COLO668 (cell line): ENCODE results near the gene CIRBP.

ENCODE experiments used
- DNase-seq: peaks from one replicate; lab custom pipeline; 2025; ENCODE audit not compliant: unreplicated experiment; lab: John Stamatoyannopoulos, UW

CIRBP gene

GRCh38 chr19:1243768-1244692, 25.1 kb upstream of the CIRBP start:
- DNase-seq, result peak; percentile 78

DNA sequence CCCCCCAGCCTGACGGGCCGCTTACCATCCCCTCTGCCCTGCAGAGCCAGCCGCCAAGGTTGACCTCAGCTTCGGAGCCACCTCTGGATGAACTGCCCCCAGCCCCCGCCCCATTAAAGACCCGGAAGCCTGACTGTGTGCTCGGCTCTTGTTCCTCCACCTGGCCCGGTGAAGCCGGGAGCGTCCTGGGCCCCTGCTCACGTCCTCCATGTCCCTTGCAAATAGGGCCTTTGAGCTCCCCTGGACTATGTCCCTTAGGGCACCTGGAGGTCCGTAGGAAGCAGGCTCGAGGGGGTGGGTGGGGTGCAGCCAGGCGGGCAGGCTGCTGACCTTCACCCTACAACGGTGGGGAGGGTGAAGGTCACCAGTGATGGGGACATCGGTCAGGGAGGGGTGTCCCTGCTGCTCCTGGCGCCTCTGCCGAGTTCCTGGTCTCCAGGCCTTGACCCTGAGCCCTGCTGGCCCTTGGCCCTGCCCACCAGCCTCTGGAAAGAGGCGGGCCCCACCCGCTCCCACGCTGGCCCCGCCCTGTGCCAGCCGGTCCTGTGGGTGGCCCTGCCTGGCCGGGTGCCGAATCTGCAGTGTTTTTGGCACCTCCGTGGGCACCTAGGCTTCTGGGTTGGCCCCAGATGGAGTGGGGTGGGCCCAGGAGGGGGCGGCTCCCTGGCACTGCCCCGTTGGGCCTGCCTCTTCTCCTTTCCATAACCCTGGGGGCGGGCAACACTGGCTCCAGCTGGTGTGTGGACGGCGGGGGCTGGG, 24.3 kb upstream of the CIRBP start:
- peak; percentile 20 for DNase-seq

GRCh38 chr19:1245494-1246264, 23.5 kb upstream of the CIRBP start:
- DNase-seq, result peak; percentile 57

DNA sequence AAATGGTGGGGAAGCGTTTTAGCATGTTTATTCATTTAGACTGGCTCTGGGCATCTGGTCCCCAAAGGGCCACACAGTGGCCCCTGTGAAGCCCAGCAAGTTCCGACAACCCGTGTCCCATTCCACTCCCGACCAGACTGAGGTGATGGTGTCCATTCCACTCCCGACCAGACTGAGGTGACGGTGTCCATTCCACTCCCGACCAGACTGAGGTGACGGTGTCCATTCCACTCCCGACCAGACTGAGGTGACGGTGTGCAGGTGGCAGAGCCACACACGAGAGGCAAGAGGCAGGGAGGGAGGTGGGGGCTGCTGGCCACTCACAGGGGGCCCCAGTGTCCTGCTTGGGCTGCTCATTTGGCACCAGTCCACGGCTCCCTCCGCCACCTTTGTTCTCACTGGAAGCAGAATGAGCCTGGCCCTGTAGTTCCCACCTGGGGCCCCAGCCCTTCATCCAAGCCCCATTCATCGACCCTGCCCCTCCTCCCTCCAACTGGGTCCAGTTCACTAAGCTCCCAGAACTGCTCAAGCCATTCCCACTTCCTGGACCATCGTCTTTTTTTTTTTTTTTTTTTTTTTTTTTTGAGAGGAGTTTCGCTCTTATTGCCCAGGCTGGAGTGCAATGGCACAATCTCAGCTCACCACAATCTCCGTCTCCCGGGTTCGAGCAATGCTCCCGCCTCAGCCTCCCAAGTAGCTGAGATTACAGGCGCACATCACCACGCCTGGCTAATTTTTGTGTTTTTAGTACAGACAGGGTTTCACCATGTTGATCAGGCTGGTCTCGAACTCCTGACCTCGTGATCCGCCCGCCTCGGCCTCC, 22.7 kb upstream of the CIRBP start:
- DNase-seq, result peak; percentile 70

- DNase-seq, result no peak
Observed at GRCh38 chr19:1247748-1248138, 21.4 kb upstream of the CIRBP start.

DNA sequence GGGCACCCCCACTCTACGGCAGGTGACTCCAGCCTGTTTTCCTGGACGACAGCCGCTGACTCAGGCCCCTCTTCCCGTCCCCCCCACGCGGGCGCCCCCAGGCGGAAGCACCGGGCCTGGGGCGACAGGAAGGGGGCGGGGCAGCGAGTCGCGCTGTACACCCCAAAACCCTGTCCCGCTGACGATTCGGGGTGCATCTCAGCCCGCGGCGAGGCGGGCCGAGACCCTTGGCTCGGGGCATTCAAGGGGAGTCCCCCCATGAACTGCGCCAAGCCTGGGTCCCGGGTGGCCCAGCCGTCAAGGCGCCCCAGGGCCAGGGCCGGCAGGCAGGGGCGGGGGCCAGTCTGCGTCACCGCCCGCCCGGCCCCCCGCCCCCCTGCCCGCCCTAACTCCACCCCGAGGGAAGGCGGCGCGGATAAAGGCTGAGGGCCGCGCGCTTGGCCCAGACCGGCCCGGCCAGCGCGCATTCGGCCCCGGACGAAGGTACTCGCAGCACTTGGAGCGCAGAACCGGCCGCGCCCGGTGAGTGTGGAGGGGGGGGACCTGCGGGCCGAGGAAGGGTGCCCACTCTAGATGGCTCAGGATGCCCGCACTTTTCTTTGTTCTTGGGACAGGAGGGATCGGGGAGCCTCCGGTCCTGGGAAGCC, 20.9 kb upstream of the CIRBP start, which contains the start of gene MIDN:
Gene MIDN, plus strand, starts transcription at position 445 of the 647 bp plus-strand sequence. CDS start 1,714 bp downstream, outside the sequence.
- DNase-seq, result peak; percentile 86

GRCh38 chr19:1248786-1249297, 20.3 kb upstream of the CIRBP start:
- peak; percentile 88 for DNase-seq

DNA sequence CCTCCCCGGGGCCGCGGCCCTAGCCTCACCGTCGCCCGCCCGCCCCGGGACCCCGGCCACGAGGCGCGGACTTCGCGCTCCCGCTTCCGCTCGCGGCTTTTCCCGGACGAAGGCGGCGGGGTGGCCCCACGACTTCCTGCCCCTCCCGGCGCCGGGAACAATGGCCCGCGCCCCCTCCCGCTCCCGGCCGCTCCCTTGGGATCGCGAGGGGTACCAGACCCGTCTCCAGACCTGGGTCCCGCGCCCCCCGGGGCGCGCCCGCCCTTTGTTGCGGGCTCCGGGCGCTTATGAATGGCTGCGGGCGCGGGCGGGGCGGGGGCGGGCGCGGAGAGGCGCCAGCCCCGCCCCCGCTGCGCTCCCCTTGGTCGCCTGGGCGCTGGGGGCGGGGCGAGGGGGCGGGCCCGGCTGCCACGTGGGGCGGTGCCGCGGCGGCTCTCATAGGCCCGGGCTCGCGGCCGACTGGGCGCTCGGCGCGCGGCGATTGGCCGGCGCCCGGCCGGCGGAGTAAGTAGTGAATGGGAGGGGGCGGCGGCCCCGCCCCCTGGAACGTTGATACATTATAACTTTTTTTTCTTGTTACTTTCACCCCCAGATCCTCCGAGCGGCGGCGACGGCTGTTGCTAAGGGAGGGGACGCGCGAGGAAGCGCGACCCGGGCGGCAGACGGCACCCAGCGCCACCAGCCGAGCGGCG, 19.7 kb upstream of the CIRBP start:
- peak; percentile 98 for DNase-seq

DNA sequence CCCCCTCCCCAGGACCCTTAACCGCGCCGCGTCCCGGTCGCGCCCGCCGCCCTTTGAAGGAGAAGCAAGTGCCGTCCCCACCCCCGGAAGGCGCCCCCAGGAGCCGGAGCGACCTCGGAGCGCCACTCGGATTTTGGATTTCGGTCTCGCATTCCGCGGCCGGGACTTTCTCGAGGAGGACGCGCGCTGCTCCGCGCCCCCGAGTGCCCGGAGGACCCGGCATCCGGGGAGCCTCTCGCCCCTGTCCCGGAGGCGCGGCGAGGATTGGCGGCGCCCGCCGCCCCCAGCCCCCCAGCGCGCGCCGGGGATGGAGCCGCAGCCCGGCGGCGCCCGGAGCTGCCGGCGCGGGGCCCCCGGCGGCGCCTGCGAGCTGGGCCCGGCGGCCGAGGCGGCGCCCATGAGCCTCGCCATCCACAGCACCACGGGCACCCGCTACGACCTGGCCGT, 19.1 kb upstream of the CIRBP start:
- DNase-seq, result peak; percentile 60

DNA sequence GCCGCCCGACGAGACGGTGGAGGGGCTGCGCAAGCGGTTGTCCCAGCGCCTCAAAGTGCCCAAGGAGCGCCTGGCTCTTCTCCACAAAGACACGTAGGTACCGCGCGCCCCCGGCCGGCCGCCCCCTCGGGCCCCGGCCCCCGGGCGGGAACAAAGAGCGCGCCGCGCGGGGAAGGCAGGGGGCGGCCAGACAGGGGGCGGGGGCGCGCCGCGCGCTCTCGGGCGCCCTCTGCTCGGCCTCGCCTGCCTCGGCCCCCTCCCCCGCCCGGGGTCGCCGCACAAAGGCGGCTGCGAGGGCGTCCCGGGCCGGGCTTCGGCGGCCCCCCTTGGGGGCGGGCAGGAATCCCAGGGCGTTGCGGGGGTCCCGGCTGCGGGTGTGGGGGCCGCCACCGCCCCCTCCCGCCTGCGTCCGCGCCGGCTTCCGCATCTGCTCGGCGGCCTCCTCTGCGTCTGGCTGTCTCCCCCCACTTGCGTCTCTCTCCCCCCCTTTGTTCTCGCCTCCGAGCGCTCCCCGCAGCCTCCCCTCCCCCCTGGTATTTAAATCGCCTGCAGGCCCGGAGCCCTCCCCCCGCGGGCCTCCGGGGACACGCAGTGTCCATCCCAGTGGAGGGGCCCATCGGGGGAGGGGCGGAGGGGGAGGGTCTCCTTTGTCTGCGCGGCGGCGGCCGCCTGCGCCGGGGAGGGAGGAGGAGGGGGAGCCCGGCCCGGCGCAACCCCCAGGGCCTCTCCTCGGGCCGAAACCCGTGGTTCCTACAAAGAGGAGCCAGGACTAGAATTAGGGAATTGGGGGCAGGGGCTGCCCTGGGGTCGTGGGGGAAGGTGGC, 18.5 kb upstream of the CIRBP start:
- peak; percentile 83 for DNase-seq

GRCh38 chr19:1251330-1252220, 17.6 kb upstream of the CIRBP start:
- peak; percentile 86 for DNase-seq

GRCh38 chr19:1252221-1252820, 16.8 kb upstream of the CIRBP start:
- peak; percentile 76 for DNase-seq

- peak; percentile 79 for DNase-seq
Observed at GRCh38 chr19:1252821-1253513, 16.2 kb upstream of the CIRBP start.

DNA sequence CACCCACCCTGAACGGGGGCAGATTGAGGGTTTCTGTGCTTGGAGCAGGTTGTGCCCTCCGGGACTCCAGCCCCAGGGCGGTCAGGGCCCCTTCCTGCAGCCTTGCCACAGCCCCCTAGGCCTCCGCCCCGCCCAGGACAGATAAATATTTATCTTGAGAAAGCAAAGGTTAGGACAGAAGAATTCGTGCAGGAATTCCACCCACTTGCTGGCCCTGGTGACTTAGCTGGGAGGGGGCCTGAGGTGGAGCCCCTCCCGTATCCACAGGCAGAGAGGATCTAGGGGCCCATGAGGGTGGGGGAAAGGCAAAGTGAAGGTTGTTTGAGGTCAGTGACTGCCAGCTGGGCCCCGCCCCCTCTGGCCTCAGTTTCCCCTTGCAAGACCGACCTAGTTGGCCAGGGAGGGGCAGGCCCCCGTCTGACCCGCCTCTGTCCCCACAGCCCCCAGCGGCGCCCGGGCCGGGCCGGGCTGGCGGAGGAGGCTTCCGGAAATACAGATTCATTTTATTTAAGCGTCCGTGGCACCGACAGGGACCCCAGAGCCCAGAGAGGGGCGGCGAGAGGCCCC, 15.5 kb upstream of the CIRBP start:
- DNase-seq, result no peak

DNA sequence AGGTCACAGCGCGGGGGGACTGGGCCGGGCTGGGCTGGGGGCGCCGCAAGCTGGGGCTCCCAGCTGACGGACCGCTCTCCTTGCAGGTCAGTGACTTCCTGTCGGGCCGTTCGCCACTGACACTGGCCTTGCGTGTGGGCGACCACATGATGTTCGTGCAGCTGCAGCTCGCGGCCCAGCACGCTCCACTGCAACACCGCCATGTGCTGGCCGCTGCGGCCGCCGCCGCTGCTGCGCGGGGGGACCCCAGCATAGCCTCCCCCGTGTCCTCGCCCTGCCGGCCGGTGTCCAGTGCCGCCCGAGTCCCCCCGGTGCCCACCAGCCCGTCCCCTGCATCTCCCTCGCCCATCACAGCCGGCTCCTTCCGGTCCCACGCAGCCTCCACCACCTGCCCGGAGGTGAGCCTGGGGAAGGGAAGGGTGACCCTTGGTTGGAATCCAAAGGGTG, 15.0 kb upstream of the CIRBP start:
- no peak for DNase-seq
